BLaER1 treated with 17β-estradiol and CSF1 and Interleukin-3, amounts not matched to agents 10 nM and 100 nM (cell line): ENCODE measurements around the gene WBP1L.
A peak's percentile ranks its signal among the peaks of the same experiment; 100 is the strongest.

Experiments
- H3K27ac ChIP-seq, 11 experiments: shearing (Covaris generic); formaldehyde crosslinking; 2 replicates each; pipeline ENCODE4 v1.8.1; 2022
- H3K27me3 ChIP-seq, 11 experiments: shearing (Covaris generic); formaldehyde crosslinking; 2 replicates each; pipeline ENCODE4 v1.8.1; 2022
- H3K36me3 ChIP-seq, 11 experiments: shearing (Covaris generic); formaldehyde crosslinking; 2 replicates each; pipeline ENCODE4 v1.8.1; 2022
- H3K4me1 ChIP-seq, 10 experiments: shearing (Covaris generic); formaldehyde crosslinking; 2 replicates each; pipeline ENCODE4 v1.8.1; 2022
- H3K4me2 ChIP-seq, 11 experiments: shearing (Covaris generic); formaldehyde crosslinking; 2 replicates each; pipeline ENCODE4 v1.8.1; 2022
- H3K4me3 ChIP-seq, 10 experiments: shearing (Covaris generic); formaldehyde crosslinking; 2 replicates each; pipeline ENCODE4 v1.8.1; 2022
- H3K9ac ChIP-seq, 11 experiments: shearing (Covaris generic); formaldehyde crosslinking; 2 replicates each; pipeline ENCODE4 v1.8.1; 2022
- H3K9me3 ChIP-seq, 11 experiments: shearing (Covaris generic); formaldehyde crosslinking; replicated peaks in 1 of 11; 2 replicates each; pipeline ENCODE4 v1.8.1; 2022
- H4K20me1 ChIP-seq, 11 experiments: shearing (Covaris generic); formaldehyde crosslinking; 2 replicates each; pipeline ENCODE4 v1.8.1; 2022
- Cebpa-rat ChIP-seq, 11 experiments: shearing (Covaris generic); IDR thresholded peaks; 2 replicates each; pipeline ENCODE4 v1.8.1; 2022

Gene WBP1L

DNA sequence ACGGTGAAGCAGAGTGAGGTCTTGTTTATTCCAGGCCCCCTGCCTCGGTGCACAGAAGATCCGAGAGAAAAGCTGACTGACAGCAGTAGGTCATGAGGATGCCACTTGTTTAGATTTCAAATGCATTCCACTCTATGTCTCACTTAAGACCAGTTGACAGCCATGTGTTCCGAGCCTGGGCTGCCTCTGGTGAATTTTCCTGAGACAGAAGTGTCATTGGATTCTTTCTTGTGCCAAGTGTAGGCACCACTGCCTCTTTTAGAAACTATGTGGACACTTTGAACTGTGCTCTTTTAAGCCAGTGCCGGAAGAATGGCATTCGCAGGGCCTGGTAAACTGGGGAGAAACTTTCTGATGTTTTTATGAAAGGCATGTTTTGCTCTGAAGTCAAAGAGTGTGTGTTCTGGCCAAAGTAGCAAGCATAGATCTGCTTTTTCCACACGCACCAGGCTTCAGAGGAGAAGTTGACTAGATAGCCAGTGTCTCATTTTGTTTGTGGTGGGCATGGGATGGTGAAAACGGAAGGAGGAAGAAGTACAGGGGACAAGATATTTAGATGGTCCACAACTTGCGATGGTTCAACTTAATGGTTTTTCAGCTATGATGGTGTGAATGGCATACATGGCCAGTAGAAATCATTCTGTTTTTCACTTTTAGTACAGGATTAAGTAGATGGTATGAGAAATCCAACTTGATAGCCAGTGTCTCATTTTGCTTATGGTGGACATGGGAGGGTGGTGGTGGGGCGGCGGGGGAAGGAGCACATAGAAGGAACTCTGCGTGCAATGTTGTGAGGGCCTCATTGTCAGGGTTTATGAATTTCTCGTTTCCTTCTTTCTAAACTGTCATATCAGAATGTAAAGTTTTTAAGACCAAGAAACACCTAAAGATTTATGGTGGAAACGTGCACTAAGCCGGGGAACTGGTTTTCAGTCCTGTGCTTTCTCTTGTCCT, 52.0 kb downstream of the WBP1L start:
- peak overlapping the region; percentile 52 to 89 (median 71); a peak in 20 of 22 replicates for H3K27ac ChIP-seq

DNA sequence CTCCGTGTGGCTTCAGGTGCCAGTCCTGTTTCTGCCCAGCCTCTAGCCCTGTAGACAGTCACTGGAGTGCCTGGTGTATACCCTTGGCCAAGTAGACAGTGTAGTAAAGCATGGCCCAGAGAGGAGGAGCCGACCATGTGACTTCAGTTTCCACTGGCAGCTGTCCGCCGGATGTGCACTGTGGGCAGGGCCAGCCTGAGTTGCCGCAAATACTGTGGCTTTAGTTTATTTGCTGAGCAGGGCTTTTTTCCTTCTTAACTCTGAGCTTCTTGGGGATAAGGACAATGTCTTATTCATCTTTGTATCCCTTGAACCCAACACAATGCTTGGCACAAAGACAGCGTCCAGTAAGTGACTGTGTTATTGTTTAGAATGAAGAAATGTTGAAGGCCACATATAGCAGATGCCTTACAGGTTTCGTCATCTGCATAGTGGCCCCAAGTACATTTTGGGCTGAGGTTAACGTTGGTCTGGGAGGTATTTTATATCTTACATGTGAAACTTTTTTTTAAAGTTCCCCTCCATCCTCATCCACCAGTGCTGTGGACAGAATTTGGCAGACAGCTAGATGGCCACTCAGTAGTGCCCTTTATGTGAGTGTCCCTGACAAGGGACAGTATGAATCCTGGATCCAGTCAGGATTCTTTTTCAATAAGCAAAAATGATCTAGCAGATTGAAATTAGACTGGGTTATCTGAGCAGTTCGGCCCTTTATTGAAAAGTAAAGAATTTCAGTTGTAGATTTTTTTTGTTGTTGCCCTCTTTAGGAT, 52.8 kb downstream of the WBP1L start:
- Histone ChIP-seq H3K4me2 (peak overlapping the region; percentile 66 to 92 (median 79)), H3K9ac (peak overlapping the region; percentile 8 to 80 (median 44); a peak in 19 of 22 replicates), H3K36me3 (peaks cover 31 to 69% (median 46%) of the 10 kb centered on the region in 11 experiments), H3K27me3 (no peaks in the 10 kb centered on the region), H3K4me1 (peaks cover 46 to 100% (median 61%) of the 10 kb centered on the region in 10 experiments), H3K4me3 (peak overlapping the region in 3 of 10 experiments; percentile 24 to 31 (median 27); a peak in 4 of 20 replicates), H3K27ac (peak overlapping the region; percentile 52 to 89 (median 71); a peak in 20 of 22 replicates), H3K9me3 (no peaks in the 10 kb centered on the region), H4K20me1 (peaks cover 0 to 6% (median 0%) of the 10 kb centered on the region in 11 experiments; a peak in 3 of 22 replicates)
- no peak for TF ChIP-seq Cebpa-rat (IDR thresholded peaks at IDR 0.05)

More for the DNA sequence above, 52.0 kb downstream of the WBP1L start:
- peak overlapping the region in 10 of 11 experiments; percentile 14 to 77 (median 47); a peak in 17 of 22 replicates for H3K9ac ChIP-seq
- H3K4me3 ChIP-seq: peak overlapping the region in 1 of 10 experiments; percentile 31; a peak in 1 of 20 replicates
- TF ChIP-seq Cebpa-rat (IDR thresholded peaks at IDR 0.05): no peak
- H3K36me3 ChIP-seq: peaks cover 31 to 69% (median 45%) of the 10 kb centered on the region in 11 experiments
- H3K4me2 ChIP-seq: peak overlapping the region; percentile 66 to 92 (median 79)
- H4K20me1 ChIP-seq: peaks cover 0 to 14% (median 0%) of the 10 kb centered on the region in 11 experiments; a peak in 3 of 22 replicates
- peaks cover 0 to 1% (median 0%) of the 10 kb centered on the region in 11 experiments; a peak in 2 of 22 replicates for H3K9me3 ChIP-seq
- no peaks in the 10 kb centered on the region for H3K27me3 ChIP-seq
- H3K4me1 ChIP-seq: peaks cover 38 to 99% (median 56%) of the 10 kb centered on the region in 10 experiments

DNA sequence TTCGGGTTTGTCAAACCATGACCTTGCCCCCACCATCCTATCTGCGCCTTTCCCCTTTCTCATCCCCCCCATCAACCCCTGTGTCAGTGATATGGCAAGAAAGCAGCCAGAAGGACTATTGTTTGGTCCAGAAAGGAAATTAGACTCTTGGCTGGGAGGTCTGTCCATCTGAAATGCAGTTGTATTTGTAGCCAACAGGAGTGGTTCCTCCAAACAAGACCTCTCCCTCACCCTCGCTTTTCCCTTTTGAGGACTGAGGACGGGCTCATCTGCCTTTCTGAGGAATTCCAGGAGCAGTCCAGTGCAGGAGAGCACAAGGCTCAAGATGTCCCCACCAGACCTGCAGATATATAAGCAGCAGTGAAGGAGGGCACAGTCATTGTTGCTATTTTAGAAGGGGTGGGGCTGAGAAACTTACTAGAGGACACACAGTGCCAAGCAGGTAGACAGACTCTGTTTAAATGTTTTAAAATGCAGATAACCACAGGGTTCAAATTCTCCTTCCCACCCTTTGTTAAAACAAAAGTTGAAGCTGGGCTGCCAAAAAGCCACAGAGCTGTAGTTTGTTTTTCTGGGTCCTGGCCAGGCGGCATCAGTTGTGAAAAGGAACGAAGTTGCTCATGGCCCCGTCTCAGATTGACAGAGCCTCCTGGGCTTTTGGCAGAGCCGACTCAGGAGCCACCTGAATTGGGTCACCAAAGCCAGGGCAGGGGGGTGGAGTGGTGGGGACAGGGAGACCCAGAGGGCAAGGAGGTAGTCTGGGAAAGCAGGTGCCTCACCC, 56.1 kb downstream of the WBP1L start:
- no peak for TF ChIP-seq Cebpa-rat (IDR thresholded peaks at IDR 0.05)
- no peaks in the 10 kb centered on the region for H3K27me3 ChIP-seq
- peaks cover 40 to 63% (median 57%) of the 10 kb centered on the region in 11 experiments for H3K36me3 ChIP-seq
- H3K27ac ChIP-seq: peak overlapping the region in 10 of 11 experiments; percentile 17 to 92 (median 65); a peak in 15 of 22 replicates
- peaks cover 64 to 98% (median 76%) of the 10 kb centered on the region in 10 experiments for H3K4me1 ChIP-seq
- H4K20me1 ChIP-seq: no peaks in the 10 kb centered on the region
- peak overlapping the region; percentile 39 to 92 (median 66) for H3K4me2 ChIP-seq
- no peak overlapping the region for H3K4me3 ChIP-seq
- H3K9ac ChIP-seq: peak overlapping the region in 4 of 11 experiments; percentile 4 to 72 (median 36); a peak in 5 of 22 replicates
- no peaks in the 10 kb centered on the region for H3K9me3 ChIP-seq

DNA sequence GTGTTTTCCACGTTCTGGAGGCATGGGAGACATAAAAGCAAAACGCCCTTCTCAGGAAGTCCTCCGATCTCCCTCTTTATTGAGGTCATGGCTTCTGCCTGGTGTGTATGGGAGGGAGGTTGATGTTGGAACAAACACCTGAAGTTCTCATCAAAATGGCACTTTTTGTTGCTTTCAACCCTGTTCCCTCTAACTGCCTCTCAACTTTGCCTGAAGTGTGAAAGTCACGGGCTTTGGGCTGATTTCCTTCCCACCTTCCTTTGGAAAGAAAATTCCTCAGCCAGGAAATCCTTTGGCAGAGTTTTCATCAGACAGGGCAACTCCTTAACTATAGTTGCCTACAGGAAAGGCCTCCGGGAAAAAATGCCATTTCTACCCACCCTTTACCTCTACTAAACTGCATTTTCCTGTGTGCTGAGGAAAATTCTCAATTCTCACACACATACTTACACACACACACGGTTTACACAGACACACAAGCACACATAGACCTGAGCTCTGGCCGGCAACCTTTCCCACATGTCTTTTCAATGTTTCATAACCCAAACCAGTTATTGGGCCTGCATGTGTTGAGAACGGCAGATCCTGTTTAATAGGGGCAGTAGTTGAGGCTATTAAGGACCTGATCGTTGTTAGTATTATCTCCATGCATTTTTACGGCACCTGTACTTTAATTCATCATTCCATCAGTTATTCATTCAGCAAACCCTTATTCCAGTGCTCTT, 57.0 kb downstream of the WBP1L start:
- H4K20me1 ChIP-seq: no peaks in the 10 kb centered on the region
- peak overlapping the region in 5 of 11 experiments; percentile 3 to 72 (median 25); a peak in 6 of 22 replicates for H3K9ac ChIP-seq
- H3K36me3 ChIP-seq: peaks cover 40 to 72% (median 62%) of the 10 kb centered on the region in 11 experiments
- no peaks in the 10 kb centered on the region for H3K9me3 ChIP-seq
- TF ChIP-seq Cebpa-rat (IDR thresholded peaks at IDR 0.05): no peak
- no peaks in the 10 kb centered on the region for H3K27me3 ChIP-seq
- peak overlapping the region in 10 of 11 experiments; percentile 17 to 92 (median 65); a peak in 19 of 22 replicates for H3K27ac ChIP-seq
- H3K4me1 ChIP-seq: peaks cover 57 to 98% (median 71%) of the 10 kb centered on the region in 10 experiments
- H3K4me3 ChIP-seq: no peak overlapping the region
- peak overlapping the region; percentile 39 to 92 (median 66) for H3K4me2 ChIP-seq

DNA sequence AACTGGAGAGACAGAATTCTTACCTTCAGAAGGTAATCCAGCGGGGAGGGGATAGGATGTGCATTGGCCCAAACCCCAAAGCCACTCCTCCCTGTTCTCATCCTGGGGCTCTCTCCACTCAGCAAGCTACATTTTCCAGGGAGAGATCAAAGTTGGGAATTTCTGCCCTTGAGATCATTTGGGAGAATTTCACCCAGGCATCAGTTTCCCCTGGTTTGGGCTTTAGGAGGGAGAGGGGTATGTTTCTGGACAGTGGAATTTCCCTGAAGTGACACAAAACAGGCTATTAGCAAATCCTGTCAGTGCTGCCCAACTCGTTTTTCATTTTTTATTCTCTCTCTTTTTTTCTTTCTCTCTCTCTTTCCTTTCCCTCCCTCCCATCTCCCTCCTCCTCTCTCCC, 57.7 kb downstream of the WBP1L start:
- Histone ChIP-seq H3K4me3 (no peak overlapping the region), H3K4me2 (peak overlapping the region; percentile 39 to 92 (median 66)), H3K9me3 (no peaks in the 10 kb centered on the region), H3K27ac (peak overlapping the region in 10 of 11 experiments; percentile 47 to 92 (median 65); a peak in 20 of 22 replicates), H4K20me1 (no peaks in the 10 kb centered on the region), H3K27me3 (no peaks in the 10 kb centered on the region), H3K36me3 (peaks cover 40 to 75% (median 64%) of the 10 kb centered on the region in 11 experiments), H3K4me1 (peaks cover 50 to 98% (median 68%) of the 10 kb centered on the region in 10 experiments), H3K9ac (peak overlapping the region in 7 of 11 experiments; percentile 5 to 72 (median 36); a peak in 6 of 22 replicates)
- TF ChIP-seq Cebpa-rat (IDR thresholded peaks at IDR 0.05): no peak

DNA sequence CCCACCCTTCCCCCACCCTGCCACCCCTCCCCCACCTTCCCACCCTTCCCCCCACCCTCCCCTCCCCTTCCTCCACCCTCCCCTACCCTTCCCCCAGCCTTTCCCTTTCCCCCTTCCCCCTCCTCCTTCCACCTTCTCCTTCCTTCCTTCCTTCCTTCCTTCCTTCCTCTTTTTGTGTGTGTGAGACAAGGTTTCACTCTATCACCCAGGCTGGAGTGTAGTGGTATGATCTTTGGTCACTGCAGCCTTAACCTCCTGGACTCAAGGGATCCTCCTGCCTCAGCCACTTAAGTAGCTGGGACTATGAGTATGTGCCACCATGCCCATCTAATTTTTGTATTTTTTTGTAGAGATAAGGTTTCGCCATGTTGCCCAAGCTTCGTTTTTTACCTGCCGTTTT, 58.2 kb downstream of the WBP1L start:
- Histone ChIP-seq H3K4me1 (peaks cover 45 to 97% (median 64%) of the 10 kb centered on the region in 10 experiments), H3K36me3 (peaks cover 40 to 80% (median 64%) of the 10 kb centered on the region in 11 experiments), H3K27ac (peak overlapping the region in 9 of 11 experiments; percentile 2 to 98 (median 58); a peak in 15 of 22 replicates), H3K4me2 (peak overlapping the region; percentile 24 to 87 (median 50); a peak in 19 of 22 replicates), H3K27me3 (no peaks in the 10 kb centered on the region), H3K4me3 (no peak overlapping the region), H3K9ac (peak overlapping the region in 4 of 11 experiments; percentile 16 to 89 (median 75); a peak in 5 of 22 replicates), H3K9me3 (no peaks in the 10 kb centered on the region), H4K20me1 (no peaks in the 10 kb centered on the region)
- no peak for TF ChIP-seq Cebpa-rat (IDR thresholded peaks at IDR 0.05)

DNA sequence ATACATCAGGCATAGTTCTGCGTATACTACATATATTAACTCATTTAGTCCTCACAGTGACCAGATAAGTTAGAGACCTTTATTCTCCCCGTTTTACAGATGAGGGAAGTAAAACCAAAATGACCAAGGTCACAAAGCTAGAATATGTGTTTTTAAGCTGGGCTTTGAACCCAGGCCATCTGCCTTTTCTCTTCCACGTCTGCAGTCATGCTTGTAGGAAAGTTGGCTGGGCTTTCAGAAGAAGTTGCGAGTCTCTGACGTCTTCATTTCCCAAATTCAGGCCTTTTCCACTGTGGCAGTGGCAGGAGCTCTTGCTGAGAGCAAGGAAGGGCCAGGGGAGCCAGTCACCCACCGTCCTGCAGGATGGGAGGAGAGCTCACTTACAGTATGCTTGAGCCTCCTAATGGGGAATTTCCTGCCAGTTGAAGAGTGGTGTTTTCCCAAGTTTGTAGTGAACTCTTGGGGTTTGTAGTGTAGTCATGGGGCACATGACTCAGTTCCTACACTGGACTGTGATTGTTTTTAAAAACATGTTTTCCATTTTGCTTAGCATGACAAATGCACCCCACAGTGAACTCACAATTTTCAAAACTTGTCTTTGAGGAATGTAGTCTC, 59.3 kb downstream of the WBP1L start:
- H3K4me2 ChIP-seq: peak overlapping the region in 10 of 11 experiments; percentile 24 to 87 (median 52); a peak in 20 of 22 replicates
- H3K9me3 ChIP-seq: no peaks in the 10 kb centered on the region
- H3K9ac ChIP-seq: peak overlapping the region in 4 of 11 experiments; percentile 23 to 89 (median 75); a peak in 6 of 22 replicates
- TF ChIP-seq Cebpa-rat (IDR thresholded peaks at IDR 0.05): no peak
- H3K36me3 ChIP-seq: peaks cover 39 to 83% (median 58%) of the 10 kb centered on the region in 11 experiments
- H3K27ac ChIP-seq: peak overlapping the region; percentile 1 to 98 (median 54); a peak in 15 of 22 replicates
- no peaks in the 10 kb centered on the region for H4K20me1 ChIP-seq
- H3K4me1 ChIP-seq: peaks cover 42 to 97% (median 58%) of the 10 kb centered on the region in 10 experiments
- no peak overlapping the region for H3K4me3 ChIP-seq
- H3K27me3 ChIP-seq: no peaks in the 10 kb centered on the region
